Right ventricle myocardium inferior (tissue), 1 donor: ENCODE measurements around the gene LYSMD4. TPM values are rescaled to one million over a fixed set of nuclear protein-coding genes. Genes with fewer than 3 reads are reported as not detected.
"Not testable (repeated sequence)": the region's sequence is repeated elsewhere in the genome, so short reads cannot be mapped to it uniquely, and the experiment has no call there.

ENCODE experiments used
- ATAC-seq: fragments of 200-7000 bp; cut with Tn5 transposase; one replicate; pipeline ENCODE4 v1.9.1; 2020; ENCODE audit warnings: mild to moderate bottlenecking, moderate library complexity
- DNase-seq: peaks from one replicate; pipeline ENCODE4 v3.0.0; 2021; ENCODE audit errors: missing footprints
- intact Hi-C: fragments of 100-400 bp; cut with DNase I; formaldehyde crosslinking; loops from one replicate; pipeline ENCODE4 v1.11.0; 2022
- total RNA-seq: library from RNA; stranded (reverse); fragmentation: NEBNext Ultra II Directional; extraction: Animal tissue kit (Norgen Biotek cat#: 25700); gene quantifications from one replicate; pipeline ENCODE4 v1.2.1, GENCODE V29; 2021
- donor health status: DM: no; HTN: yes; CAD: no; lungs with severe emphysema.

LYSMD4 gene
- total RNA-seq, 1 donor from 2014 or later = 9.3 TPM

- DNase-seq, ATAC-seq: not testable (repeated sequence)
- intact Hi-C loops = loop anchor here (5.0 to 10.0 kb wide), 2 partner anchors 452 to 629 kb away; partner anchors contain the start of gene SYNM
These were observed 729 bp upstream of the LYSMD4 start for GRCh38 chr15:99734040-99734291.

- ATAC-seq (peak; percentile 20), DNase-seq (no peak)
- intact Hi-C loops = loop anchor here (5.0 to 10.0 kb wide), 2 partner anchors 451 to 628 kb away; partner anchors contain the start of gene SYNM
These were observed 428 bp downstream of the LYSMD4 start for GRCh38 chr15:99732751-99733267.

GRCh38 chr15:99732124-99732750, 1.0 kb downstream of the LYSMD4 start:
- no peak for ATAC-seq
- intact Hi-C loops = loop anchor here (5.0 to 10.0 kb wide), 2 partner anchors 450 to 627 kb away; partner anchors contain the start of gene SYNM
- no peak for DNase-seq

- ATAC-seq (no peak), DNase-seq (no peak)
- intact Hi-C loops = loop anchor here (5.0 to 10.0 kb wide), 2 partner anchors 449 to 627 kb away; partner anchors contain the start of gene SYNM
These were observed 1.7 kb downstream of the LYSMD4 start for GRCh38 chr15:99731336-99732123.

GRCh38 chr15:99729920-99730319, 3.3 kb downstream of the LYSMD4 start:
- no peak for DNase-seq
- no peak for ATAC-seq
- intact Hi-C loops = loop anchor here (5.0 to 10.0 kb wide), 2 partner anchors 448 to 625 kb away; partner anchors contain the start of gene SYNM

GRCh38 chr15:99729327-99729726, 3.9 kb downstream of the LYSMD4 start:
- intact Hi-C loops = no loop called here
- no peak for DNase-seq
- no peak for ATAC-seq

GRCh38 chr15:99728916-99729315, 4.3 kb downstream of the LYSMD4 start:
- DNase-seq (no peak), ATAC-seq (no peak)
- intact Hi-C loops = no loop called here

- ATAC-seq = no peak
- no peak for DNase-seq
- intact Hi-C loops = no loop called here
These were observed 5.5 kb downstream of the LYSMD4 start for GRCh38 chr15:99727733-99728132.

GRCh38 chr15:99727330-99727729, 5.9 kb downstream of the LYSMD4 start:
- DNase-seq (no peak), ATAC-seq (no peak)
- intact Hi-C loops = no loop called here

- intact Hi-C loops = no loop called here
- DNase-seq (no peak), ATAC-seq (no peak)
These were observed 6.9 kb downstream of the LYSMD4 start for GRCh38 chr15:99726333-99726732.

- DNase-seq (no peak), ATAC-seq (no peak)
- intact Hi-C loops = no loop called here
These were observed 10.8 kb downstream of the LYSMD4 start for GRCh38 chr15:99722406-99722805.

GRCh38 chr15:99721896-99722295, 11.3 kb downstream of the LYSMD4 start:
- DNase-seq (no peak), ATAC-seq (no peak)
- intact Hi-C loops = no loop called here

- intact Hi-C loops = no loop called here
- ATAC-seq = no peak
- DNase-seq = no peak
These were observed 12.0 kb downstream of the LYSMD4 start for GRCh38 chr15:99721104-99721778.

- DNase-seq (no peak), ATAC-seq (no peak)
- intact Hi-C loops = no loop called here
These were observed 12.7 kb downstream of the LYSMD4 start for GRCh38 chr15:99720533-99720932.

GRCh38 chr15:99719096-99719541, 14.1 kb downstream of the LYSMD4 start:
- ATAC-seq (no peak), DNase-seq (no peak)
- intact Hi-C loops = no loop called here

GRCh38 chr15:99718421-99718820, 14.8 kb downstream of the LYSMD4 start:
- intact Hi-C loops = no loop called here
- peak; percentile 26 for ATAC-seq

GRCh38 chr15:99717161-99718009, 15.9 kb downstream of the LYSMD4 start:
- intact Hi-C loops = no loop called here
- DNase-seq (no peak), ATAC-seq (peak; percentile 73)

More at GRCh38 chr15:99718421-99718820, 14.8 kb downstream of the LYSMD4 start:
- DNase-seq = no peak

GRCh38 chr15:99716540-99717095, 16.6 kb downstream of the LYSMD4 start:
- intact Hi-C loops = no loop called here
- DNase-seq = no peak
- ATAC-seq = peak; percentile 22
